HT-29 (cell line): Measurements from ENCODE around the gene WDR54. TPM values are rescaled to one million over a fixed set of nuclear protein-coding genes. Genes with fewer than 3 reads are reported as not detected.
"Not testable (repeated sequence)": the region's sequence is repeated elsewhere in the genome, so short reads cannot be mapped to it uniquely, and the experiment has no call there.

ENCODE experiments used
- DNase-seq: peaks from one replicate; pipeline ENCODE4 v3.0.0-alpha.2; 2015; ENCODE audit warnings: low spot score
- total RNA-seq: library from RNA; depleted of rRNA; stranded (reverse); fragments of >200 nt; shearing (Covaris generic); gene quantifications from 2 replicates; pipeline ENCODE4 v1.2.3, GENCODE V29; 2014

The WDR54 gene
- total RNA-seq, 1 experiment from 2014 or later, result 52.3 TPM

- peak; percentile 52 for DNase-seq
Observed at GRCh38 chr2:74429487-74430451, 8.2 kb downstream of the WDR54 start.

DNA sequence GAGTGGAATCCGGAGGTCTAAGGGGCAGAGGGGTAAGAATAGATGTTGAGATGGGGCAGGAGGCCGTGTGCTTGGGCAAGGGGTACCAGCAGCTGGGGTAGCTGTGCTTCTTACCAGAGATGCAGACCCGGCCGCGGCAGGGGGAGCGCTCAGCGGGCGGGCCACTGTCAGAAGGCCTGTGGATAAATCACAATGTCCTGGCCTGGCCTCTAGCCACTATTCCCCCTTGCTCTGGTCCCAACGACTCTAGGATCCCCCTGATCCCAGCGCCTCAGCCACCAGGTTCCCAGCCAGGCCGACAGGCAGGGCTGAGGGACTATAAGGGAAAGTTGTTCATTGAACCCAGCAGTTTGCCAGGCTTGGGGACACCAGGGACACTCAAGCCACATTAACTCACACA is 9.0 kb downstream of the WDR54 start:
- no peak for DNase-seq

GRCh38 chr2:74436111-74436805 is 14.7 kb downstream of the WDR54 start:
- DNase-seq, result no peak

GRCh38 chr2:74436848-74437695 is 15.5 kb downstream of the WDR54 start:
- DNase-seq, result no peak

GRCh38 chr2:74438248-74438647 is 16.7 kb downstream of the WDR54 start:
- no peak for DNase-seq

DNA sequence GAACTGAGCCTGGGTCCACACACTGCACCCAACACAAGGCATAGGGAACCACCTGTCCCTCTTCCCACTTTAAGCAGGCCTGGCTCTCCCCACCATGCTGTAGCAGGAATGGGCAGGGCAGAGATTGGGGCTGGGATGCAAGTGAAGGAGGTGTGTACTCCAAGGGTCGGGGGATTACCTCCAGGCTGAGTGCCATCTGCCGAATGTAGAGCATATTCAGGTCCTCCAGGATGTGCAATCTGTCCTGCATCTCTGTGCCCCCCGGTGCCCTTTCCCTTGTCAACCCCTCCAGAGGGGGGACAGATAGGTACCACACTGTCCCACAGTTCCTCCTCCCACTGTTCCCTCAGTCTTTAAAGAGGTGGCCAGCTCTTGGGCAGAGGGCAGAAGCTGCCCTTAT is 17.8 kb downstream of the WDR54 start:
- no peak for DNase-seq

GRCh38 chr2:74439803-74440377 is 18.4 kb downstream of the WDR54 start:
- no peak for DNase-seq

- DNase-seq, result peak; percentile 82
Observed at GRCh38 chr2:74440378-74441169, 19.0 kb downstream of the WDR54 start.

GRCh38 chr2:74441170-74441689 is 19.7 kb downstream of the WDR54 start:
- no peak for DNase-seq

- DNase-seq, result peak; percentile 89
Observed at GRCh38 chr2:74441690-74442482, 20.4 kb downstream of the WDR54 start, which contains the start of gene RTKN. Gene RTKN (minus strand): TSS chr2:74441937. CDS start chr2:74441816, 121 bp downstream.

DNA sequence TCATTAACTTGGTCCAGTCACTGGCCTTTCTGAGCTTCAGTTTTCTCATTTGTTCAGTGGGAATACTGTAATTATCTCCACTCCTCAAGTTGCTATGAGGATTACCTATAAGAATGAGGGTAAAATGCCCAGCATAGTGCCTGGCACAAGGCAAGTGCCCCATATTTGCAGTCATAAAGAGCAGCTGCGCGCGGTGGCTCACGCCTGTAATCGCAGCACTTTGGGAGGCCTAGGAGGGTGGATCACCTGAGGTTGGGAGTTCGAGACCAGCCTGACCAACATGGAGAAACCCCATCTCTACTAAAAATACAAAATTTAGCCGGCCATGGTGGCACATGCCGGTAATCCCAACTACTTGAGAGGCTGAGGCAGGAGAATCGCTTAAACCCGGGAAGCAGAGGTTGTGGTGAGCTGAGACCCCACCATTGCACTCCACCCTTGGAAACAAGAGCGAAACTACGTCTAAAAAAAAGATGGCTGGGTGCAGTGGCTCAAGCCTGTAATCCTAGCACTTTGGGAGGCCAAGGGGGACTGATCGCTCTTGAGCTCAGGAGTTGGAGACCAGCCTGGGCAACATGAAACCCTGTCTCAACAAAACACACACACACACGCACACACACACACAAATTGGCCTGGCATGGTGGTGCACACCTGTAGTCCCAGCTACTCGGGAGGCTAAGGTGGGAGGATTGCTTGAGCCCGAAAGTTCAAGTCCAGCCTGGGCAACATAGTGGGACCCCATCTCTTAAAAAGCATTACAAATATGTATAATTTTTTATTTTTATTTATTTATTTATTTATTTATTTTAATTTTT is 21.2 kb downstream of the WDR54 start:
- DNase-seq, result not testable (repeated sequence)

GRCh38 chr2:74444498-74445318 is 23.2 kb downstream of the WDR54 start:
- DNase-seq, result no peak

- DNase-seq, result no peak
Observed at GRCh38 chr2:74447230-74447999, 25.9 kb downstream of the WDR54 start.

GRCh38 chr2:74448771-74449170 is 27.2 kb downstream of the WDR54 start:
- DNase-seq, result no peak

- DNase-seq, result no peak
Observed at GRCh38 chr2:74450570-74451190, 29.1 kb downstream of the WDR54 start.
